Kidney (tissue), 14 donors: ENCODE measurements around the gene CFAP91. TPM values are rescaled to one million over a fixed set of nuclear protein-coding genes. Genes with fewer than 3 reads are reported as not detected.

ENCODE experiments used
- DNase-seq, 5 donors: peaks; one replicate each; pipeline ENCODE4 v3.0.0-alpha.2; 2013 to 2020
- FAIRE-seq: peaks from 2 replicates; lab custom pipeline; 2012; peaks lifted over from hg19 to GRCh38; lab: Jason Lieb, UNC
- H3K27ac ChIP-seq, 2 donors: one replicate each; pipeline ENCODE4 v1.7.0; 2013; ENCODE audit warnings: low read depth in 2 of 2, low read length in 2 of 2, inconsistent platforms in 1 of 2
- H3K27me3 ChIP-seq: one replicate; pipeline ENCODE4 v1.7.1; 2013; ENCODE audit warnings: low read length, inconsistent platforms; ENCODE audit not compliant: control insufficient read depth, insufficient read depth
- H3K36me3 ChIP-seq, 3 donors: one replicate each; pipeline versions ENCODE4 v1.7.0 to v1.7.1; 2013; ENCODE audit warnings: low read length in 3 of 3, control low read depth in 1 of 3, inconsistent platforms in 1 of 3; ENCODE audit not compliant: insufficient read depth in 3 of 3, control insufficient read depth in 2 of 3
- H3K4me1 ChIP-seq, 3 donors: one replicate each; pipeline versions ENCODE4 v1.7.0 to v1.7.1; 2013; ENCODE audit warnings: low read length in 3 of 3, inconsistent platforms in 1 of 3, low read depth in 1 of 3; ENCODE audit not compliant: control insufficient read depth in 2 of 3, insufficient read depth in 2 of 3
- H3K4me3 ChIP-seq, 3 donors: one replicate each; pipeline versions ENCODE4 v1.7.0 to v1.8.1; 2013; ENCODE audit warnings: low read length in 3 of 3, control low read depth in 1 of 3, inconsistent platforms in 1 of 3
- H3K9ac ChIP-seq, 3 donors: one replicate each; pipeline versions ENCODE4 v1.7.0 to v1.7.1; 2013; ENCODE audit warnings: low read length in 3 of 3, control low read depth in 1 of 3, inconsistent platforms in 1 of 3
- H3K9me3 ChIP-seq, 3 donors: one replicate each; pipeline versions ENCODE4 v1.7.0 to v1.7.1; 2013; ENCODE audit warnings: low read length in 3 of 3, control low read depth in 1 of 3, inconsistent platforms in 1 of 3; ENCODE audit not compliant: control insufficient read depth in 2 of 3, insufficient read depth in 1 of 3
- intact Hi-C: fragments of 100-400 bp; cut with DNase I; formaldehyde crosslinking; loops from one replicate; pipeline ENCODE4 v1.11.1; 2022
- polyA plus RNA-seq: library from polyadenylated mRNA; stranded (reverse); fragments of 350-450 nt; fragmentation: Illumina TruSeq; extraction: RNeasy Lipid Tissue Mini Kit (QIAGEN cat#74804); gene quantifications from one replicate; pipeline ENCODE4 v1.2.3, GENCODE V29; 2014; ENCODE audit warnings: low read depth, low replicate concordance; ENCODE audit not compliant: insufficient read depth
- total RNA-seq: library from RNA; stranded (reverse); fragmentation: NEBNext Ultra II Directional; extraction: Animal tissue kit (Norgen Biotek cat#: 25700); gene quantifications from one replicate; pipeline ENCODE4 v1.2.1, GENCODE V29; 2021
- TF ChIP-seq, protein P1 (sequence below): IDR thresholded peaks from 3 replicates; pipeline ENCODE4 v1.5.1; 2012; ENCODE audit warnings: mild to moderate bottlenecking, moderate library complexity, borderline replicate concordance; ENCODE audit not compliant: insufficient read depth; ENCODE audit errors: extremely low read depth
- donor health status: control.
- donor health status: control.
- donor health status: control.
- donor health status: control.
- donor health status: control.
- donor health status: DM: yes; HTN: yes; CAD: no.
- donor health status: Normal renal cell carcinoma (clear cell type).

The CFAP91 gene
- total and polyA plus RNA-seq, 2 donors from 2014 or later = 4.7 to 14.1 TPM

DNA sequence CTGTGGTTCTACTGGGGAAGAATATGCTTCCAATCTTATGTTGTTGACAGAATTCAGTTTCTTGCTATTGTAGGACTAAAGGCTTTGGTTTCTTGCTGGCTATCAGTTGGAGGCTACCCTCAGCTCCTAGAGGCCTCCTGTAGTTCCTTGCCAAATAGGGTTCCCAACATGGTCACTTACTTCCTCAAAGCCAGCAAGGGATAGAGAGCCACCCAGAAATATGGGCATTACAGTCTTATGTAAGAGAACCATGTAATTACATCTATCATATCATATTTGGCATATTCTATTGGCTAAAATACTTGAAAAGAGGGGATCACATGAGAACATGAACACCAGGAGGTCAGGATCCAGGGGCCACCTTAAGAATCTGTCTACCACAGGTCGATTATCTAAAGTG lies 19.4 kb upstream of the CFAP91 start:
- Histone ChIP-seq H3K36me3 (no peaks in the 10 kb centered on the region), H3K27me3 (no peaks in the 10 kb centered on the region), H3K9ac (no peak overlapping the region), H3K27ac (no peak overlapping the region), H3K9me3 (no peaks in the 10 kb centered on the region), H3K4me3 (no peak overlapping the region), H3K4me1 (no peaks in the 10 kb centered on the region)
- TF ChIP-seq, protein P1, sequence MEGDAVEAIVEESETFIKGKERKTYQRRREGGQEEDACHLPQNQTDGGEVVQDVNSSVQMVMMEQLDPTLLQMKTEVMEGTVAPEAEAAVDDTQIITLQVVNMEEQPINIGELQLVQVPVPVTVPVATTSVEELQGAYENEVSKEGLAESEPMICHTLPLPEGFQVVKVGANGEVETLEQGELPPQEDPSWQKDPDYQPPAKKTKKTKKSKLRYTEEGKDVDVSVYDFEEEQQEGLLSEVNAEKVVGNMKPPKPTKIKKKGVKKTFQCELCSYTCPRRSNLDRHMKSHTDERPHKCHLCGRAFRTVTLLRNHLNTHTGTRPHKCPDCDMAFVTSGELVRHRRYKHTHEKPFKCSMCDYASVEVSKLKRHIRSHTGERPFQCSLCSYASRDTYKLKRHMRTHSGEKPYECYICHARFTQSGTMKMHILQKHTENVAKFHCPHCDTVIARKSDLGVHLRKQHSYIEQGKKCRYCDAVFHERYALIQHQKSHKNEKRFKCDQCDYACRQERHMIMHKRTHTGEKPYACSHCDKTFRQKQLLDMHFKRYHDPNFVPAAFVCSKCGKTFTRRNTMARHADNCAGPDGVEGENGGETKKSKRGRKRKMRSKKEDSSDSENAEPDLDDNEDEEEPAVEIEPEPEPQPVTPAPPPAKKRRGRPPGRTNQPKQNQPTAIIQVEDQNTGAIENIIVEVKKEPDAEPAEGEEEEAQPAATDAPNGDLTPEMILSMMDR = no peak
- intact Hi-C loops = no loop called here
- no peak for DNase-seq
- FAIRE-seq = no peak

DNA sequence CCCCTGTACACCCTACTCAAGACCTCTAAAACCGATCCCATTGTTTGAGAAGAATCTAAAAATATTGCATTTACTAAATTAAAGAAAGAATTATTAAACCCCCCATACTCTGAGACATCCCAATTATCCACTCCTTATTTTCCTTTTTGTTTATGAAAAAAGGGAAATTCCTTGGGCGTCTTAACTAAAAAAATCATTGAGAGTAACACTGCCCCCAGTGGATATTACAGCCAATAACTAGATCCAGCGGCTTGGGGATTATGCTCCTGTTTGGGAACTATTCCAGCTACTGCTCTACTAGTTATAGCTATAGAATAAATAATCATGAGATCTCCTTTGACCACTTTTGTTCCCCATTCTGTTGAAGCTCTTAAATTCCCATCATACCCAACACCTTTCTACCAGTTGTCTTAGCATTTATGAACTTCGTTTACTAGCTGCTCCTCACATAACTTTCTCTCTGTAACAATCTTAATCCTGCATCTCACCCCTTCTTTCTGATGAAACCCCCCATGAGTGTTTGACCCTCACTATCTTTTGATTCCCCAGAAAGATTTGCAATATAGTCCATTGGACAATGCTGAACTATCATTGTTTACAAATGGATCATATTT lies 12.7 kb upstream of the CFAP91 start:
- Histone ChIP-seq H3K27ac (no peak overlapping the region), H3K4me3 (no peak overlapping the region), H3K9me3 (no peaks in the 10 kb centered on the region), H3K27me3 (no peaks in the 10 kb centered on the region), H3K4me1 (no peaks in the 10 kb centered on the region), H3K36me3 (no peaks in the 10 kb centered on the region), H3K9ac (no peak overlapping the region)
- TF ChIP-seq, protein P1 = peak; percentile 50
- intact Hi-C loops = no loop called here
- peak in 2 of 5 donors; percentile 20 to 31 for DNase-seq
- FAIRE-seq = no peak

- DNase-seq = no peak
- no peaks in the 10 kb centered on the region for H3K9me3 ChIP-seq
- H3K27me3 ChIP-seq = no peaks in the 10 kb centered on the region
- intact Hi-C loops = no loop called here
- no peaks in the 10 kb centered on the region for H3K4me1 ChIP-seq
- no peak for FAIRE-seq
- TF ChIP-seq, protein P1 = no peak
- H3K4me3 ChIP-seq = no peak overlapping the region
- no peak overlapping the region for H3K27ac ChIP-seq
- H3K36me3 ChIP-seq = no peaks in the 10 kb centered on the region
- no peak overlapping the region for H3K9ac ChIP-seq
Observed at GRCh38 chr3:119695480-119695879, 7.3 kb upstream of the CFAP91 start.

GRCh38 chr3:119697394-119697793 lies 5.4 kb upstream of the CFAP91 start:
- no peak for FAIRE-seq
- TF ChIP-seq, protein P1 = no peak

More at GRCh38 chr3:119697394-119697793, 5.4 kb upstream of the CFAP91 start:
- Histone ChIP-seq H3K27ac (no peak overlapping the region), H3K9me3 (no peaks in the 10 kb centered on the region), H3K9ac (no peak overlapping the region), H3K4me1 (peaks cover 0 to 1% (median 0%) of the 10 kb centered on the region in 3 donors), H3K4me3 (no peak overlapping the region), H3K36me3 (no peaks in the 10 kb centered on the region), H3K27me3 (no peaks in the 10 kb centered on the region)
- DNase-seq = no peak
- intact Hi-C loops = no loop called here
